Breast epithelium (tissue), 3 donors: ENCODE measurements around the gene NUAK1.

Experiments
- POLR2AphosphoS5 ChIP-seq, 3 donors: sonication (generic); formaldehyde crosslinking; IDR thresholded peaks; one replicate each; pipeline ENCODE4 v1.6.1; 2017; ENCODE audit warnings: antibody characterized with exemption in 3 of 3
- TF ChIP-seq, protein P1 (sequence below), 3 donors: fragments of 450-650 bp; IDR thresholded peaks; one replicate each; pipeline ENCODE4 v1.5.1; 2016 to 2017; ENCODE audit warnings: antibody characterized with exemption in 3 of 3, mild to moderate bottlenecking in 3 of 3, moderate library complexity in 3 of 3

DNA sequence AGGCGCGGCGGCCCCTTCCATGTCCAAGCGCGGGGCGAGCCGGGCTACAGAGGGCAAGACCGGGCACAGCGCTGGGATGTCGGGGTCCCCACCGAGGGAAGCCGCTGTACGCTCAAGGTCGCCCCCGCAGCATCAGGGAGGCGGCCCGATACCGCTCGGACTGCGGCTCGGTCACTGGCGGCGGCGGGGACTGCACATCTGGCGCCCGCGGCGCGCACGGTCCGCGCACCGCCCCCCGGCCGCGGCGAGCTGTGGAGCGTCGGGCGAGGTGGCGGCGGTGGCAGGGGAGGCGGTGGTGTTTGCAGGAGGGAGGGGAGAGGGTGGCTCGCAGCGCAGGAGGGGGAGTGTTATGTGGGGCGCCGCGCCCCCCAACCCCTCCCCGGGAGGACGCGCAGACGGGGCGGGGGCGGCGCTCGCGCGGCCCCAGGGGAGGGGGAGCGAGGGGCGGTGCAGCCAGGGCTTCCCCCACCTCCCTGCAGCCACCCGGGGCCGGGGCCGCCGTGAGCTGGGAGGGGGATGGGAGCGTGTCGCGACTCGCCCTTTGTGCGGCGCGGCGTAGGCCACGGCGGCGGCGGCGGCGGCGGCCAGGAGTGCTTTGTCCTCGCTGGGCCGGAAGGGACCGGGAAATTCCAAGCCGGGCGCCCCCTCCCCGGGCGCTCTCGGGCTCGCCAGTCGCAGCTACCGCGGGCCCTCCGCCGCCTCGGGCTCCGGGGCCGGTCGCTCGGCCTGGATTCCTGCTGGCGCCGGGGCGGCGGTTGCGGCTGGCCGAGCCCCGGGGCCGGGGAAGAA lies at the start of gene NUAK1:
- TF ChIP-seq, protein P1, sequence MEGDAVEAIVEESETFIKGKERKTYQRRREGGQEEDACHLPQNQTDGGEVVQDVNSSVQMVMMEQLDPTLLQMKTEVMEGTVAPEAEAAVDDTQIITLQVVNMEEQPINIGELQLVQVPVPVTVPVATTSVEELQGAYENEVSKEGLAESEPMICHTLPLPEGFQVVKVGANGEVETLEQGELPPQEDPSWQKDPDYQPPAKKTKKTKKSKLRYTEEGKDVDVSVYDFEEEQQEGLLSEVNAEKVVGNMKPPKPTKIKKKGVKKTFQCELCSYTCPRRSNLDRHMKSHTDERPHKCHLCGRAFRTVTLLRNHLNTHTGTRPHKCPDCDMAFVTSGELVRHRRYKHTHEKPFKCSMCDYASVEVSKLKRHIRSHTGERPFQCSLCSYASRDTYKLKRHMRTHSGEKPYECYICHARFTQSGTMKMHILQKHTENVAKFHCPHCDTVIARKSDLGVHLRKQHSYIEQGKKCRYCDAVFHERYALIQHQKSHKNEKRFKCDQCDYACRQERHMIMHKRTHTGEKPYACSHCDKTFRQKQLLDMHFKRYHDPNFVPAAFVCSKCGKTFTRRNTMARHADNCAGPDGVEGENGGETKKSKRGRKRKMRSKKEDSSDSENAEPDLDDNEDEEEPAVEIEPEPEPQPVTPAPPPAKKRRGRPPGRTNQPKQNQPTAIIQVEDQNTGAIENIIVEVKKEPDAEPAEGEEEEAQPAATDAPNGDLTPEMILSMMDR (IDR thresholded peaks at IDR 0.05), result peak in 1 of 3 donors; percentile 19
- no peak for TF ChIP-seq POLR2AphosphoS5 (IDR thresholded peaks at IDR 0.05)
